GM19468 (cell line): ENCODE data around the gene ZCCHC2.

Source experiments
- ATAC-seq: cut with Tn5 transposase; IDR thresholded peaks from one replicate; pipeline ENCODE4 v1.9.1; 2021; ENCODE audit warnings: mild to moderate bottlenecking, moderate library complexity, moderate number of reproducible peaks; ENCODE audit not compliant: unreplicated experiment; ENCODE audit errors: extremely low read depth

ZCCHC2 gene

DNA sequence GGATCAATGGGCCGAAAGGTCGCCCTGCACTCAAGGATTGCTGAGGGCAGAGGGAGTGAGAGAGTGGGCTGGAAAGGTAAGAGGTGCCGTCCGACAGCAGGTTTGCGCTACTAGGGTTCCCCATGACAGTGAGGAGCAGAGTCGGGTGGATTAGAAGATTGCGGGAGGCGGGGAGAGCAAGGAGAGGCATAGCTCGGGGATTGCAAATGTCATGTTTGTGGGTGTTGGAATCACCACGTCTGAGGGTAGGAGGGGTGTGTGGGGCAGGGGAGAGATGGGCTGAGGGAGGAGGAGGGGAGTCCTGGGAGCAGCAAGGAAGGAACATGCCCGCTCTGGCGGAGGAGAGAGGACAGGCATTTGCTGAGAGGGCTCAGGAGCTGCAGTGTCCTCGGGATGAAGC, 81.2 kb downstream of the ZCCHC2 start:
- ATAC-seq: no peak

DNA sequence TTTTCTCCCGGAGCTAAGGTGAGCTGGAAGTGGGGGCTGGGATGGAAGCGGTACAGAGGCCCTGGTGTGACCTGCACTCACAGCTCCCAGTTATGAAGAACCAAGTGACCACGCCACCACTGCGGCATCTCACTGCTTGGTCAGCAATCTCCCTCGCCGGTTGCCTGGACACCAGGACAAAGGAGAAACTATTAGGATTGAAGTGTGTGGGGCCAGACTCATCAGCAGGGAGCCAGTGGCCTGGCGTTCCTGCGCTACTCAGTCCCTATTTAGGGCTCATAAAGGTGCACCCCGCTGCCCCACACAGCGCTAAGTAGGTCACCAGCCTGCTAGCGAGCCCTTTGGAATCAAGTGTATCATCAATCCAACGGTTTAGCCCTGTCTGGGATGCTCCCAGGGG, 82.9 kb downstream of the ZCCHC2 start:
- ATAC-seq: no peak

DNA sequence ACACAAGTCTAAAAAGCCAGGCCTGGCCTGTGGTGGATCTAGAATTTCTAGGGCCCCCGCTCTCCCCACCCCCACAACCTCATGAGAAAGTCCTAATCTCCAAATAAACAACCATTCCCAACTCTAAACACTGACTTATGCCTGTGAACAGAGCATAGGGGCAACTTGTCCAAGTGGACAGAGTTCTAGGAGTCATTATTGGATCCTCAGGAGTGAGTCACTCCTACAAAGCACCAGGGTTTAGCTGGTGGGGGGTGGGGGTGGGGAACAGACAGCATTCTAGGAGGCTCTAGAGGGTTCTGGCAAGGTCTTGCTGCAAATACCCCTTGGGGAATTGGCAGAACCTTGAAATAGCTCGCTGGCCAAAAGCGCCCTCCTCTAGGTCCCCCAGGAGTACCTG, 83.3 kb downstream of the ZCCHC2 start:
- no peak for ATAC-seq

DNA sequence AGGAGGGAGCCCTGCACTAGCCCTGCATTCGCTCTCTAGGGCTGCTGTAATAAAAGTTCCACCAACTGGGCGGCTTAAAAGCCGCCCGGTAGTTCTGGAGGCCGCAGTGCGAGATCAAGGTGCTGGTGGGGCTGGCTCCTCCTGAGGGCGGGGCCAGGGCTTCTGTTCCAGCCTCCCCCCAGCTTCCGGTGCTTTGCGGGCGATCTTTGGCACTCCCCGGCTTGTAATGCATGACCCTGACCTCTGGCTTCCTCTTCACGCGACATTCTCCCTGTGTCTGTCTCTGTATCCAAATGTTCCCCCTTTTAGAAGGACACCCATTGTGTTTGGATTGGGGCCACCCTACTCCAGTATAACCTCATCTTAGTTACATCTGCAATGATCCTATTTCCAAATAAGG, 84.5 kb downstream of the ZCCHC2 start:
- ATAC-seq: no peak

DNA sequence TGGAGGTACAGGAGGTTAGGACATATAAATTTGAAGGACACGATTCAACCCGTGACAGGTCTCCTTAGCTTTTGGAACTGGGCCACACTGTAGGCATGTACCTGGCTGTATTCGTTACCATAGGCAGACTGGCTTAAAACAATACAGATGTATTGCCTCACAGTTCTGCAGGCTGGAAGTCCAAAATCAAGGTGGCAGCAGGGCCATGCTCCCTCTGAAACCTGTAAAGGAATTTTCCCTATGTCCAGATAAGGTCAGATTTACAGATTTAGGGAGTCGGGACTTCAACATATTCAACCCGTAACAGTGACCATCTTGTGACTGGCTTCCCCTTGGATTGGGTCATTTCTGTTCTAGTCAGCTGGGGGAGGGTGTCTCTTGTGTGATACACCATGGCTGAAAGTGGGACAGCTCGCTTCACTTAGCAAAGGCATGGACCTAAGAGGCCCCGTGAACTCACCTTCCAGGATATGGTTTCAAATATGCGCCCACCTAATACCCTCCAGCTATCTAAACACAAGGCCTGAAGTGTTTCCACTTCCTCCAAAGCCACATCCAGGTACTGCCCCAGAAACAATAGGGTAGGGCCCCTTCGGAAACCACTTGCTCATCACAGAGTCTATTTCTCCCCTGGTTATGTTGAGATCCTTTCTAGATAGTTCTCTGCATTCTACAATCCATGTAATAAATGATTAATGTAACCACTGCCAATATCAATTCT, 85.0 kb downstream of the ZCCHC2 start:
- no peak for ATAC-seq

DNA sequence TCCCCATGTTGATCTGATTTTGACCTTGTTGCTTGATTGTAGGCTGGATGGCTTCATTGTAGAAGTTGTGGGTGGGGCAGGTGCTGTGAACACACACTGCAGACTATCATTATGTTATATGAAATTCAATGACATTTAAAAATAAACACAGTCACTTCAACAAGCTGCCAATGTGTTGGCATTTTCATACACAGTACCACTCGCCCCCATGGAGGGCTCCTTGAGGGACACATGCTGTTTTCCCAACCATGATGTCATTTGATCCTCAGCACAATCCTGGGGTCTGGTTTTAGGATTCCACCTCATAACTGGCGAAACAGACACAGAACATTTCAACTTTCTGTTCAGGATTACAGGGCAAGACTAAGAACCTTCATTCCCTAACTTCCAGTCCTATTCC, 86.9 kb downstream of the ZCCHC2 start:
- ATAC-seq: no peak

DNA sequence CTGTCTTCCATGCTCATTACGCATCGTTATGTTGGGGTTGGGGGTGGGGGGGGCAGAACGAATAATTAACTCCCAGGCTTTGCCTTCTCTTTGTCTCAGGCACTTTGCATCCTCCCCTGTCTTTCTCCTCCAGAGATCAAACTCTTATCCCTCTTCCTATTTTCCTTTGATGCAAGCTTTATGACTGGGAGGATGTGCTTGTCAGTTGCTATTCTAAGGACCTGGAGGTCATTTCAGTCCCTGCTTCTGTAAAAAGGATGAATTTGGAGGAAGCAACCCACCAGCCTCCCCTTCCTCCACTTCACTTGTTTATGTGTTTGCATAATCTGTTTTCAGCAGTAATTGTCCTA, 87.5 kb downstream of the ZCCHC2 start:
- ATAC-seq: no peak

DNA sequence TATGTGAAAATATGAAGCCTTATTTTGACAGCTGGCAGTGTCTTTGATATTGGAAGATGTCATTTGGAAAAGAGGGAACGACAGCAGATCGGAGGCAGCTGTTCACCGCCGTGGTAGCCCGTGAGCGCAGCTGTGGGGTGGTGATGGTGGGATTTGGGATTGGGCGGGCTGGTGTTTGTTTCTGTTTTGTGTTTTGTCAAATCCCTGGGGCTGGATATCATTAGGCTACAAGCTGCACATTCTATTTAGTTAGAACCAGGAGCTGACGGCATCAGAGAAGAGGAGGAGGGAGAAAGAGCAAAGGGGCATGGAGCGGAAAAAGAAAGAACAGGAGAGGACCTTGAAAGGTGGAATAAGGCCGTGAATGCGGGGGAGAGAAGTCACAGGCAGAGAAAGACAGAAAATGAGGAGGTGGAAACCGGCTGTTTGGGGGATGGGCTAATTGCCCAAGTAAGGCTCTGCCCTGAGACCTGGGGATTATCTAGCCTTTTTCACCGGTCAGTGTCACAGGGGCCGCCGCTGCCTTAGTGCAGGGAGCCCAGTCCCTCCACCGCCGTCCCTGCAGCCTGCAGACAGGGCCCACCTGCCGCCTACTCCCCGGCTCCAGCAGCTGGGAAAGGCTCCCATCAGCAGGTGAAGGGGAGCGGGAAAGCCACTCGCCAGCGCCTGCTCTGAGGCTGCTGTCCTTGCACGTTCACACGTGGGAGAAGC, 88.0 kb downstream of the ZCCHC2 start:
- no peak for ATAC-seq

DNA sequence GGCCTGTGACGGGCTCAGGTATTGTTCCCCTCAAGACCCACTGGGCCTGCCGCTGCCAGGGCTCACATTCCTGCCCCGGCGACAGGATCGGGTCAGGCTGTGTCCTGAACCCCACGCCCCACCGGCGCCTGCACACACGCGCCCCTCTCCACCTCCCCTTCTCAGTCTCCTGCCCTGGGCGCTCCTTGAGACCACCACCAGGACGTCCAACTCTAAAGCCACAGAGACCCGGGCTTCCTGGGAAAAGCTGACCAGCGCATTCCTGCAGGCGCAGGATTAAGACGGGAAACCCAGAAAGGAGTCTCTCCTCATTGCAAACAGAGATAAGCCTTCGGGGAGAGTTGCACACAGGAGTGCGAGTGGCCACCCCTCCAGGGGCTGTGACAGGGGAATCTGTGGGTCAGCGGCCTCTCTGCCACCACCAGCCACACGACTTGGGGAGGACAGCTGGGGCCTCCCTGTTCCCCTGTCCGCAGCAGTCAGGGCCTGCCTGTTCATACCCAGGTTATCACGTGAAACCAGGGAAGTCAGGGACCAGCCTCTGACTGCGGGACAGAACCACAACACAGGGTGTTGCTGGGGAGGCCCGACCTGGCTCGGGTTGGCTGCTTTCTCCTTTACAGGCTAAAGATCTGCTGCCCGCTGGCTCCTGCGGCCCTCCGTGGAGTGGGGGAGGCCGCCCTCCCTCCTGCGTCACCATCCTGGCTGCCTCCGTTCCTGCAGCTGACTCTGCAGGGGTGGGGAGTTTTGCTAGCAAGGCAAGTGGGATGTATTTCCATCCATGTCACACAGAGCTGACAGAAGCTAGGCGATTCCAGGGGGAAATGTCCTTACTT, 88.8 kb downstream of the ZCCHC2 start:
- no peak for ATAC-seq

DNA sequence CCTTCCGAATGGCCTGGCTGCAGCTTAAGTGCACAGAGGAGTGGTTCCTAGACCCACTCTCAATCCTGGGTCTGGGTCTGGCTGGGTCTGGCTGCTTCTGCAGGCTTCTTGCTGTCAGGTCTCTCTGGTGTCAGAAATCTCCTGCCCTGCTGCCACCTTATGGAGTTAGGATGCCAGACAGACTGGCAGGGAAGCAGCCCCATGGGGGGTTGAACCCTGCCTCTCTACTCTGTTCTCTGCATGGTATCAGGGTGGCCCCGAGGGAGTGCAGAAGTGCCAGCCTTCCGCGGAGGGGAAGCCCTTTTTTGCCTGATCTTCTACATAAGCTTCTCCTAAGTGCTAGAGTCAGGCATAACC, 89.4 kb downstream of the ZCCHC2 start:
- no peak for ATAC-seq

DNA sequence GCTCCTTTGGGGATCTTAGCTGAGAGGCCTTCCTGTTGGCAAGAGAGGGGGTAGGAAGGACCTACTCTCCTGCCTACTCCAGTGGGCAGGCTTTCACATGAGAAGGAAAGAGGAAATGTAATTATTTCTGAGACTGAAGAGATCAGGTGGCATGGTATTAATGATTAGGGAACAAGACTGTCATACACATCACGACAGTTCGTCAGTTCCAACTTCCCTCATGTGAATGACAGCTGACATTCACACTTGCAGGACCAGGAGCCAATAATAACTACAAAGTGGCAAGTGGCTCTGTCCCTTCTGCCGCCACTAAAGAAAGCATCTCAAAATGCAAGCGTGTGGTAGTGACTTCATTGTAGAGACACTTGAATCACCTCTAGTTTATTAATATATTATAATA, 90.0 kb downstream of the ZCCHC2 start:
- no peak for ATAC-seq

DNA sequence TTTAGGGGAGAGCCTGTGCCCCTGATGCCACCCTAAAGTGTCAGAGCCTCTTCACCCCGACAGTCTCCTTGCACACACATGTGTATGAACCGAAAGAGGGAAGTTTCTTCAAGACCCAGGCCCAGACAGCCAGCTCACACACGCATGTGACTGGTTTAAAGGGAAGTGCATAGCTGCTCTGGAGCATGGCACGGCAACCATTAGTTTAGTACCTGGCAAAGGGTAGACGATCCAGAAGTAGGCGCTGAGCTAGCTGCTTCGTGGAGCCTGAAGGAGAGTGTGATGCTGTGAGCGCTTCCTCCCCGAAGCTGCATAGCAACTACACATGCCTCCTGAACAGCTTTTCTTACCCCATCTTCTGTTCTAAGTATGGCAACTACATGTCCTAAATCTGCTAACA, 91.7 kb downstream of the ZCCHC2 start:
- no peak for ATAC-seq

DNA sequence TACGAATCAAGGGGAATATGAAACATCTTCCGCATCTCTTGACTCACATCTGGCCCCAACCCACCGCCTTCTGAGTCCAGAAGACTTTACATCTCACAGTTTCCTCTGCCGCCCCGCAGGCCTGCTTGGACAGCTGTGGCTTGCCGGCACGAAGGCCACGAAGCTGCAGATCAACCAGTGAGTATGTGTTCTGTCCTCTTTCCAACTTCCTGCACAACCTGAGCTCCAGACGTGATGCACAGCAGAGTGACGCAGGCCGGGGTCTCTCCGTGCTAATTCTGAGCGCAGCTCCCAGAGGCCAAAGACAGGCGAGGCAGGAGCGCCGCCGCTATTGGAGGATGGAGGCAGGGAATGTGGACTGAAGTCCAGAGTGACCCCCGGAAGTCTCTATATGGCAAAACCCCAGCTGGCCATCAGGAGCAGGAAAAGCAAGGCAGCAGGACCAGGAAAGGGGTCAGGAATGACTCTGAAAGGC, 93.5 kb downstream of the ZCCHC2 start:
- ATAC-seq: no peak

DNA sequence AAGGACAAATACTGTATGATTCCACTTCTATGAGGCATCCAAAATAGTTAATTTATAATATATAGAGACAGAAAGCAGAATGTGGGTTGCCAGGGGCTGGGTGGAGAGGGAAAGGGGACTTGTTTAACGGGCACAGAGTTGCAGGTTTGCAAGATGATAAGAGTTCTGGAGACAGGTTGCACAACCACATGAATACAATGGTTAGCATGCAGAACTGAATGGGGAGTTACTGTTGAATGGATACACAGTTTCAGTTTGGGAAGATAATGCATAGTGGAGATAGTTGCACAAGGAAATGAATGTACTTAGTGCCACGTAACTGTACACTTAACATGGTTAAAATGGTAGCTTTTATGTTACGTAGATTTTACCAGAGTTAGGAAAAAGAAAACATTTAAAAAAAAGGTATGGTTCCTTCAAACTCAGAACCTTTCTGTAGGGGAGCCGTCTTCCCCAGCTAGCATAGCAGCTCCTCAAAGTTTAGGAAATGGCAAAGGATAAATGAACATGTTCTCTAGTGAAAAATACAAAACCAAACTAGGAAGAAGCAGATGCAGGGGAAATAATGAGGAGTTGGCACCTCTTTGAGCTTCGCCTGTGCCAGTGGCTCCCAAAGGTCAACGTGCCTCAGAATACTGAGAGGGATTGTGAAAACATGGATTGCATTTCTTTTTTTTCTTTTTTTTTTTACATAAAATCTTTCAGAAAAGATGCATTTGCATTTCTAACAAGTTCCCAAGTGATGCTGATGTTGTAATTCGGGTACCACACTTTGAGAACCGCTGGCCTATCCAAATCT, 95.2 kb downstream of the ZCCHC2 start:
- ATAC-seq: no peak

DNA sequence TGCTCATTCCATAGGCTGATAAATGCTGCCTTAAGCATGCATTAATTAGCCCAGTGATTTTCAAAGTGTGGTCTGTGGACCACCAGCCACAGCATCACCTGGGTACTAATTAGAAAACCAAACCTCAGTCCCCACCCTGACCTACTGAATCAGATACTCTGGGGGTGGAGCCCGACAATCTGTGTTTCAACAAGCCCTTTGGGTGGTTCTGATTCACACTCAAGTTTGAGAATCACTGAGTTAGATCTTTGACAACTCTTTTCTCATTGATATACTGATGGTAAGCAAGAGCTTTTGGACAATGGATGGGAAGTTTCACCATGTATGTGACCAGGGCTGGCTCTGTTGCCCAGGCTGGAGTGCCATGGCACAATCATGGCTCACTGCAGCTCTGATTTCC, 95.9 kb downstream of the ZCCHC2 start:
- ATAC-seq: no peak

DNA sequence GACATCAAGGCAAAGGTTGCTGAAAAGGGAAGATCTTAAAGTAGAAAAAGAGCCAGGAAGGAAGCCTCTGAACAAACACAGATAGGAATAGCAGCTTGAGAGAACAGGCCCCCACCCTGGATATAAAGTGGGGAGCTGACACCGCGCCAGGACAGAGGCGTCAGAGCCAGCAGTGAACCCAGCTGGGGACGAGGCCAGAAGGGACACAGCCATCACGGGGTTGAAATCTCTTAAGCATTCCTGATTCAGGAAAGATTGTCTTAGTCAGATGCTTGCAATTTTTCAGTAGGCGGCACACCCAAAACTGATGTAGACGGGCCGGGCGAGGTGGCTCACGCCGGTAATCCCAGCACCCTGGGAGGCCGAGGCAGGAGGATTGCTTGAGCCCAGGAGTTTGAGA, 98.7 kb downstream of the ZCCHC2 start:
- ATAC-seq: no peak

DNA sequence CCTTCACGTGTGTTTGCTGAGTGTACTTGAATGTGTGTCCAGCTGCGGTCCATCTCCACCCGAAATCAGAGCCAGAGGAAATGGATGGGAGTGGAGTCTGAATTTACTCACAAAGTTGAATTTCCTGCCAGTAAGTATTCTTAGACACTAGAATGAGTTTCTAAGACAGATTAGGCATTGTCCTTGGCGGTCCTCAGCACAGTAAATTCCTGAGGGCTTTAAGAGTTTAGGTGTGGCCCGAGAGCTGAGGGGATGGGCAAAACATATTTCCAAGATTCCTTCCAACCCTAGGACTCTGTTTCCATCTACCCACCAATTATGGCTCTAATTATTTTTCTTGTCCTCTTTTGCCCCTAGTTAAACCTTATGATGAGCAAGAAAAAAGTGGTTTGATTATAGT, 102.2 kb downstream of the ZCCHC2 start:
- ATAC-seq: no peak
